ENCODE results near the gene FHIT. TPM values are rescaled to one million over a fixed set of nuclear protein-coding genes. Genes with fewer than 3 reads are reported as not detected.

FHIT gene
- total RNA-seq, 1 experiment from 2014 or later: 20.1 TPM

DNA sequence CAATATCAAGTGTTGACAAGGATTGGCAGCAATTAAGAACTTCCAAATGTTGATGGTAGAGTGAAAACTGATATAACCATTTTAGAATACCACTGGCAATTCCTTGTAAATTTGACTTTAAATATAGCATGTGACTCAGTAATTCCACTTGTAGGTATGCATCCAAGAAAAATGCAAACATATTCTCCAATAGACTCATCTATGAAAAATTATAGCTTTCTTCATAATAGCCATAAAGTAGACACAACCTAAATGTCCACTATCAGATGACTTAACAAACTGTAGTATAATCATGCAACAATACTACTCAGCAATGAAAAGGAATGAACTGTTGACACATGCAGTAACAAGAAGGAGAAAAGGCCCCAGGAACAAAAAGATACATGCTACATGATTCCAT, 988.1 kb downstream of the FHIT start:
- intact Hi-C loops (cut with micrococcal nuclease): no loop called here
- DNase-seq (ENCODE audit: unreplicated experiment): no peak
- CTCF ChIA-PET: interaction anchor here (0.7 to 1.5 kb wide), 3 partner anchors 10 to 1118 kb away, joined by 3 to 7 read pairs (median 3); no protein-coding TSS in a partner anchor
- no peaks in the 10 kb centered on the region for H3K36me3 Mint-ChIP-seq (ENCODE audit: insufficient read depth, unreplicated experiment)
- H3K4me3 Mint-ChIP-seq (ENCODE audit: unreplicated experiment): no peak overlapping the region
- no peak overlapping the region for H3K27ac Mint-ChIP-seq (ENCODE audit: low read depth, unreplicated experiment)
- no TSS peak for BruUV-seq (replicated peaks)
- no peaks in the 10 kb centered on the region for H3K9me3 Mint-ChIP-seq (ENCODE audit: unreplicated experiment)
- POLR2A ChIA-PET: no interaction called here
- H3K27me3 Mint-ChIP-seq (ENCODE audit: insufficient read depth, unreplicated experiment): no peaks in the 10 kb centered on the region
- H3K4me1 Mint-ChIP-seq (ENCODE audit: insufficient read depth, unreplicated experiment): no peaks in the 10 kb centered on the region
- TF ChIP-seq, protein P1, sequence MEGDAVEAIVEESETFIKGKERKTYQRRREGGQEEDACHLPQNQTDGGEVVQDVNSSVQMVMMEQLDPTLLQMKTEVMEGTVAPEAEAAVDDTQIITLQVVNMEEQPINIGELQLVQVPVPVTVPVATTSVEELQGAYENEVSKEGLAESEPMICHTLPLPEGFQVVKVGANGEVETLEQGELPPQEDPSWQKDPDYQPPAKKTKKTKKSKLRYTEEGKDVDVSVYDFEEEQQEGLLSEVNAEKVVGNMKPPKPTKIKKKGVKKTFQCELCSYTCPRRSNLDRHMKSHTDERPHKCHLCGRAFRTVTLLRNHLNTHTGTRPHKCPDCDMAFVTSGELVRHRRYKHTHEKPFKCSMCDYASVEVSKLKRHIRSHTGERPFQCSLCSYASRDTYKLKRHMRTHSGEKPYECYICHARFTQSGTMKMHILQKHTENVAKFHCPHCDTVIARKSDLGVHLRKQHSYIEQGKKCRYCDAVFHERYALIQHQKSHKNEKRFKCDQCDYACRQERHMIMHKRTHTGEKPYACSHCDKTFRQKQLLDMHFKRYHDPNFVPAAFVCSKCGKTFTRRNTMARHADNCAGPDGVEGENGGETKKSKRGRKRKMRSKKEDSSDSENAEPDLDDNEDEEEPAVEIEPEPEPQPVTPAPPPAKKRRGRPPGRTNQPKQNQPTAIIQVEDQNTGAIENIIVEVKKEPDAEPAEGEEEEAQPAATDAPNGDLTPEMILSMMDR (IDR thresholded peaks at IDR 0.05; ENCODE audit: unreplicated experiment): no peak

DNA sequence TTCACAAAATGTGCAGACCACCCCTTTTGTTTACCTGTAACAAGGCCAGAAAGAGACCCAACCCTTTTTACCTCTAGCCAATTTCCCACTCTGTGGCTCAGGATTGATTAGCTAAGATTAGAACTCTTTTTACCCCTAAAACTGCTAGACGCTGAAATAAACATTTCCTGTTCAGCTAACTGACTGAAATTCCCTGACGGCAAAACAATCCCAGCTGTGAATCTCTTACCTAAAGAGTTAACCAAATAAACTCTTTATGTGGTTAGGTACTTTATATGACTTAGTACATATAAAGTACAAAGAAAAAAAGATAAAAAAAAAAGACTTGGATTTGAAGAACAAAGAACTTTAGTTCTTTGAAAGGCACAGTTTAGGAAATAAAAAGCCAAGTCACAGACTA, 988.7 kb downstream of the FHIT start:
- no TSS peak for BruUV-seq (replicated peaks)
- Mint-ChIP-seq H3K9me3 (ENCODE audit: unreplicated experiment) (no peaks in the 10 kb centered on the region), H3K4me1 (ENCODE audit: insufficient read depth, unreplicated experiment) (no peaks in the 10 kb centered on the region)

DNA sequence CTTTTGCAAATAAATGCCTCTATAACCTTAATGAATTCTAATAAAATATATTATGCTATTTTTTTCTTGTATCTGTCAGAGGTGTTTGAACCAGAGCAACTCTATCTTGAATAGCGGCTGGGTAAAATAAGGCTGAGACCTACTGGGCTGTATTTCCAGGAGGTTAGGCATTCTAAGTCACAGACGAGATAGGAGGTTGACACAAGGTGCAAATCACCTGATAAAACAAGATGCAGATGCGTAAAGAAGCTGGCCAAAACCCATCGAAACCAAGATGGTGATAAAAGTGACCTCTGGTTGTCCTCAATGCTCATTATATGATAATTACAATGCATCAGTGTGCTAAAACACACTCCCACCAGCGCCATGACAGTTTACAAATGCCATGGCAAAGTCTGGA, 990.7 kb downstream of the FHIT start:
- no peak for DNase-seq (ENCODE audit: unreplicated experiment)
- no TSS peak for BruUV-seq (replicated peaks)
- H3K27me3 Mint-ChIP-seq (ENCODE audit: insufficient read depth, unreplicated experiment): no peaks in the 10 kb centered on the region
- H3K9me3 Mint-ChIP-seq (ENCODE audit: unreplicated experiment): no peaks in the 10 kb centered on the region
- intact Hi-C loops (cut with micrococcal nuclease): no loop called here
- POLR2A ChIA-PET: no interaction called here
- CTCF ChIA-PET: interaction anchor here (0.8 kb wide), 1 partner anchor 79 kb away, joined by 4 read pairs; no protein-coding TSS in a partner anchor
- no peak overlapping the region for H3K4me3 Mint-ChIP-seq (ENCODE audit: unreplicated experiment)
- no peak overlapping the region for H3K27ac Mint-ChIP-seq (ENCODE audit: low read depth, unreplicated experiment)
- H3K36me3 Mint-ChIP-seq (ENCODE audit: insufficient read depth, unreplicated experiment): no peaks in the 10 kb centered on the region
- H3K4me1 Mint-ChIP-seq (ENCODE audit: insufficient read depth, unreplicated experiment): no peaks in the 10 kb centered on the region
- TF ChIP-seq, protein P1 (IDR thresholded peaks at IDR 0.05; ENCODE audit: unreplicated experiment): no peak

More for the DNA sequence above, 988.7 kb downstream of the FHIT start:
- Mint-ChIP-seq H3K36me3 (ENCODE audit: insufficient read depth, unreplicated experiment) (no peaks in the 10 kb centered on the region), H3K27ac (ENCODE audit: low read depth, unreplicated experiment) (no peak overlapping the region), H3K27me3 (ENCODE audit: insufficient read depth, unreplicated experiment) (no peaks in the 10 kb centered on the region), H3K4me3 (ENCODE audit: unreplicated experiment) (no peak overlapping the region)
- TF ChIP-seq, protein P1 (IDR thresholded peaks at IDR 0.05; ENCODE audit: unreplicated experiment): no peak
- ChIA-PET POLR2A (no interaction called here), CTCF (no interaction called here)
- no peak for DNase-seq (ENCODE audit: unreplicated experiment)
- intact Hi-C loops (cut with micrococcal nuclease): no loop called here

DNA sequence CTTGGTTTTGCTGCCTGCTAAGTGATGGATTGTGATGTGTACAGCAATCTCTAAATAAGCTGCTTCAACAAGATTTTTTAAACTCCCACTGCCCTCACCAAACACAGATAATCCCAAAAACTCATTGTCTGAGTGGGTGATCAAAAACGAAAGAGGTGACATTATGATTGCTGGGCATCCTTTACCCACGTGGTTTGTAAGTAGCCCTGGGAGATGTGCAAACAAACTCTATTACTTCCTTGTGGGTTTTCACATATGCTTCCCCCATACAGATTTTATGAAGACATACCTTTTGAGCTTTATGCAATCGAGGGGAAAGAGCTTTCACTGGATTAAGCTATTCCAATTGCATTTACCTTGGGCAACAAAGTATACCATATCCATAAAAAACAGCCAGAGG, 1000.4 kb downstream of the FHIT start:
- TF ChIP-seq, protein P1 (IDR thresholded peaks at IDR 0.05; ENCODE audit: unreplicated experiment): no peak
- Mint-ChIP-seq H3K9me3 (ENCODE audit: unreplicated experiment) (no peaks in the 10 kb centered on the region), H3K27me3 (ENCODE audit: insufficient read depth, unreplicated experiment) (no peaks in the 10 kb centered on the region), H3K4me3 (ENCODE audit: unreplicated experiment) (no peak overlapping the region), H3K27ac (ENCODE audit: low read depth, unreplicated experiment) (no peak overlapping the region), H3K4me1 (ENCODE audit: insufficient read depth, unreplicated experiment) (peaks cover 6% of the 10 kb centered on the region), H3K36me3 (ENCODE audit: insufficient read depth, unreplicated experiment) (no peaks in the 10 kb centered on the region)
- no TSS peak for BruUV-seq (replicated peaks)
- intact Hi-C loops (cut with micrococcal nuclease): no loop called here
- CTCF ChIA-PET: no interaction called here
- no peak for DNase-seq (ENCODE audit: unreplicated experiment)
- POLR2A ChIA-PET: no interaction called here

Data from MCF 10A (cell line).